C4-2B (cell line): Measurements from ENCODE around the gene ADGRF4.

Source experiments
- CTCF ChIP-seq: fragments of 450-650 bp; conservative IDR thresholded peaks from 2 replicates; pipeline ENCODE4 v1.5.1; 2017; ENCODE audit warnings: mild to moderate bottlenecking
- ZFX ChIP-seq: fragments of 450-650 bp; IDR thresholded peaks from 2 replicates; pipeline ENCODE4 v1.6.1; 2017

- no peak for TF ChIP-seq CTCF
- TF ChIP-seq ZFX = no peak
These were observed 44.7 kb upstream of the ADGRF4 start for GRCh38 chr6:47653706-47654105.
